Measurements from ENCODE around the gene NSUN3. TPM values are rescaled to one million over a fixed set of nuclear protein-coding genes. Genes with fewer than 3 reads are reported as not detected.

The NSUN3 gene
- total and polyA plus RNA-seq, 12 donors, result 3.1 to 18.9 (median 12.1) TPM

DNA sequence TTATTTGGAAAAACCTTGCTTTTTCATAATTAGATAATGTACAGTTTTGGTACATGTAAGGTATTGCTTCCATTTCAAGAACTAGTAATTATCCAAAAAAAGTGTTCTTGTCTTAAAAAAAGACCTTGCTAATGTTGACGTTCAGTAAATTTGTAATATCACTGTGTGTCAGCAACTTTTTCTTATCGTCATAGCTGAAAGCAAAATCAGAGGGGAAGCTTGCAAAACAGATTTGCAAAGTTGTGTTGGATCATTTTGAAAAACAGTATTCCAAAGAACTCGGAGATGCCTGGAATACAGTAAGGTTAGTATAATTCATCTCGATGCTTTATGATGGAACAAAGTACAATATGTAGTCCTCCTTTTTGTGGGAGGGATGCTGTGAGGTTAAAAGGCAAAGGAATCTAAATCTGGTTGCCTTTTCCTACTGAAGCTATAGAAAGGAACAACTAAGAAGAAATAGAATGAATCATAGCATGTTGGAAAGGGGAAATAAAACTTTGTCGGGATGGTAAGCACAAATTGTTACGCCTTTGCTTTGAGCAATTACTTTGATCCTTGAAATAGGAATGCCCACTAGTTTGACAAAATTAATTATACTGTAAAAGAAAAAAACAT, 1.5 kb downstream of the NSUN3 start:
- no peak overlapping the region for H3K4me3 ChIP-seq
- no peak for DNase-seq
- no peaks in the 10 kb centered on the region for H3K27me3 ChIP-seq
- intact Hi-C loops (cut with DNase I), result loop anchor here (10.0 kb wide), 1 partner anchor 60 kb away; no protein-coding TSS in a partner anchor
- no peak for TF ChIP-seq POLR2A (IDR thresholded peaks at IDR 0.05)
- TF ChIP-seq, protein P1, sequence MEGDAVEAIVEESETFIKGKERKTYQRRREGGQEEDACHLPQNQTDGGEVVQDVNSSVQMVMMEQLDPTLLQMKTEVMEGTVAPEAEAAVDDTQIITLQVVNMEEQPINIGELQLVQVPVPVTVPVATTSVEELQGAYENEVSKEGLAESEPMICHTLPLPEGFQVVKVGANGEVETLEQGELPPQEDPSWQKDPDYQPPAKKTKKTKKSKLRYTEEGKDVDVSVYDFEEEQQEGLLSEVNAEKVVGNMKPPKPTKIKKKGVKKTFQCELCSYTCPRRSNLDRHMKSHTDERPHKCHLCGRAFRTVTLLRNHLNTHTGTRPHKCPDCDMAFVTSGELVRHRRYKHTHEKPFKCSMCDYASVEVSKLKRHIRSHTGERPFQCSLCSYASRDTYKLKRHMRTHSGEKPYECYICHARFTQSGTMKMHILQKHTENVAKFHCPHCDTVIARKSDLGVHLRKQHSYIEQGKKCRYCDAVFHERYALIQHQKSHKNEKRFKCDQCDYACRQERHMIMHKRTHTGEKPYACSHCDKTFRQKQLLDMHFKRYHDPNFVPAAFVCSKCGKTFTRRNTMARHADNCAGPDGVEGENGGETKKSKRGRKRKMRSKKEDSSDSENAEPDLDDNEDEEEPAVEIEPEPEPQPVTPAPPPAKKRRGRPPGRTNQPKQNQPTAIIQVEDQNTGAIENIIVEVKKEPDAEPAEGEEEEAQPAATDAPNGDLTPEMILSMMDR (IDR thresholded peaks at IDR 0.05), result no peak
- WGBS, 4 donors, result 68 to 74% (median 72%) methylated on average over 6 of the region's 6 CpGs
- H3K36me3 ChIP-seq (replicated peaks in 1 of 2), result no peaks in the 10 kb centered on the region
- H3K4me1 ChIP-seq (replicated peaks in 1 of 2), result peaks cover 12 to 20% of the 10 kb centered on the region in 2 donors
- H3K9me3 ChIP-seq (replicated peaks in 1 of 3), result no peaks in the 10 kb centered on the region
- H3K27ac ChIP-seq, result peak overlapping the region in 2 of 5 donors; percentile 44 to 92

DNA sequence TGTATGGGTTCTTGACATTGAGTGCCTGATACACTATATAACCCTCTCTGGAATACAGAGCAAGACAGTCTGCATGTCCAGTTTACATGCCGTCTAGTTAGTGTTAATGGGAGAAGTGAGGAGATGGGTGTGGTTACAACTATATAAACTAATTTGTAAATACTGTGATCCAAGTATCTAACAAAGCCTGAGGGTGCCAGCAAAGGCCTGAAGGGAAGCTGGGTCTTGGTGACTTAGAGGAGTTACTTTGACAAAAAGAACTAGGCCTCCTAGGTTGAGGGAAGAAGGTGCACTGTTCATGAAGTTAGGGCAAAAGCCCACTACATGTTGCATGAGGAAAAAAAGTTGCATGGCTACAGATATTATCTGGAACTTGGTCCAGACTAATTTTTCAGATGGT, 2.3 kb downstream of the NSUN3 start:
- Histone ChIP-seq H3K36me3 (replicated peaks in 1 of 2) (no peaks in the 10 kb centered on the region), H3K9me3 (replicated peaks in 1 of 3) (no peaks in the 10 kb centered on the region), H3K4me1 (replicated peaks in 1 of 2) (peaks cover 13 to 20% of the 10 kb centered on the region in 2 donors), H3K27me3 (no peaks in the 10 kb centered on the region), H3K4me3 (no peak overlapping the region), H3K27ac (no peak overlapping the region)
- WGBS, 4 donors, result 73 to 92% (median 74%) methylated on average over 1 of the region's 1 CpG
- no peak for DNase-seq
- intact Hi-C loops (cut with DNase I), result loop anchor here (10.0 kb wide), 1 partner anchor 60 kb away; no protein-coding TSS in a partner anchor
- TF ChIP-seq, protein P1 (IDR thresholded peaks at IDR 0.05), result no peak
- TF ChIP-seq POLR2A (IDR thresholded peaks at IDR 0.05), result no peak

DNA sequence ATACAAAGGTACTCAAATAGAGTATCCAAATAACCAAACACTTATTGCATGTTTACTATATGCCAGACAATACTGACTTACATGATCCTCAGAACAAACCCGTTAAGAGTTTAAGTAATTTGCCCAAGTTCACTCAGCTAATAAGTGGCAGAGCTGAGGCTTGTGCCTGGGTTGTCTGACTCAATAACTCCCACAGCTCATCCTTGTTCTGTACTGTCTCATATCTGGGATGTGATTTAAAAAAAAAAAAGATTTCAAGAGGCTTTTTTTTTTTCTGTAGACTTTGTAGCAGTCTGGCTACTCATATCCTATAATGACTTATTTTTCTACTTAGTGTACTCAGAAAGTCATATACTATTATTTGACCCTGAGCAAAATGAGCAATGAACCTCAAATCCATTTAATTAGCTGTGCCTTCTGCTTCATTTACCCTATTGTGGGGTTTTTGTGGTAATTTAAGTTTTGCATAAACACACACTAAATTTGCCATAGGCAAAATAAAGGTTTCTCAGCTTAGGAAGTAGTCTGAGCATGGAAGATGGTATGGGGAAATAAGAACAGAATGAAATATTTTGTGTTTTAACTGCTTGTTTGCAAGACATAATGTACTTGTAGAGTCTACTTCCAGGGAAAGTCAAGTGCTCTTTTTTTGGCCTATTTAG, 3.1 kb downstream of the NSUN3 start:
- Histone ChIP-seq H3K4me1 (replicated peaks in 1 of 2) (peaks cover 13 to 20% of the 10 kb centered on the region in 2 donors), H3K9me3 (replicated peaks in 1 of 3) (no peaks in the 10 kb centered on the region), H3K36me3 (replicated peaks in 1 of 2) (no peaks in the 10 kb centered on the region), H3K27ac (no peak overlapping the region), H3K4me3 (no peak overlapping the region), H3K27me3 (no peaks in the 10 kb centered on the region)
- intact Hi-C loops (cut with DNase I), result loop anchor here (10.0 kb wide), 1 partner anchor 61 kb away; no protein-coding TSS in a partner anchor
- DNase-seq, result no peak
- 83 to 94% (median 90%) methylated on average over 1 of the region's 1 CpG for WGBS, 4 donors
- TF ChIP-seq, protein P1 (IDR thresholded peaks at IDR 0.05), result no peak
- no peak for TF ChIP-seq POLR2A (IDR thresholded peaks at IDR 0.05)

Data from adrenal gland (tissue), 12 donors.